Mucosa of descending colon (tissue), 3 donors: ENCODE data around the gene EPHA5. TPM values are rescaled to one million over a fixed set of nuclear protein-coding genes. Genes with fewer than 3 reads are reported as not detected.

Experiments used
- ATAC-seq: fragments of 200-7000 bp; cut with Tn5 transposase; one replicate; pipeline ENCODE4 v1.9.1; 2020; ENCODE audit warnings: mild to moderate bottlenecking, moderate library complexity
- DNase-seq, 3 donors: peaks; one replicate each; pipeline ENCODE4 v3.0.0-alpha.2; 2020
- H3K36me3 ChIP-seq: fragments of 200-600 bp; one replicate; pipeline ENCODE4 v1.8.0; 2021; ENCODE audit warnings: low read depth, mild to moderate bottlenecking
- H3K4me1 ChIP-seq: fragments of 200-600 bp; one replicate; pipeline ENCODE4 v1.8.0; 2021; ENCODE audit warnings: low read depth, mild to moderate bottlenecking
- H3K4me3 ChIP-seq: fragments of 200-600 bp; one replicate; pipeline ENCODE4 v1.8.0; 2021; ENCODE audit warnings: mild to moderate bottlenecking
- H3K9me3 ChIP-seq: fragments of 200-600 bp; one replicate; pipeline ENCODE4 v1.8.0; 2021; ENCODE audit warnings: mild to moderate bottlenecking
- CTCF ChIP-seq: fragments of 200-600 bp; IDR thresholded peaks from one replicate; pipeline ENCODE4 v1.8.0; 2022; ENCODE audit warnings: antibody characterized with exemption, mild to moderate bottlenecking
- intact Hi-C, 2 donors: fragments of 100-400 bp; cut with DNase I in 1 of 2; cut with micrococcal nuclease in 1 of 2; formaldehyde crosslinking; loops; one replicate each; pipeline versions ENCODE4 v1.11.0 to v1.11.1; 2022; cut with DNase I, micrococcal nuclease
- total RNA-seq, 3 donors: library from RNA; stranded (reverse); fragmentation: NEBNext Ultra II Directional in 2 of 3; extraction: Animal tissue kit (Norgen Biotek cat#: 25700) in 2 of 3; gene quantifications; one replicate each; pipeline versions ENCODE4 v1.2.1 to v1.2.4, GENCODE V29; 2021 to 2023
- donor health status: DM: no; HTN: no; CAD: no; lungs with moderate emphysema.
- donor health status: DM: no; HTN: no; CAD: no.
- donor health status: DM: no; HTN: yes; CAD: no.

EPHA5 gene
- total RNA-seq, 3 donors from 2014 or later, result 0.06 to 0.60 (median 0.14) TPM

- DNase-seq (no peak), ATAC-seq (no peak)
- H3K4me3 ChIP-seq, result no peak overlapping the region
- no peak for TF ChIP-seq CTCF
- intact Hi-C loops, result no loop called here
- H3K36me3 ChIP-seq, result no peaks in the 10 kb centered on the region
- no peaks in the 10 kb centered on the region for H3K9me3 ChIP-seq
- H3K4me1 ChIP-seq, result no peaks in the 10 kb centered on the region
These were observed 148.6 kb downstream of the EPHA5 start for GRCh38 chr4:65521666-65522065.

- intact Hi-C loops, result no loop called here
- Histone ChIP-seq H3K36me3 (no peaks in the 10 kb centered on the region), H3K4me1 (no peaks in the 10 kb centered on the region), H3K4me3 (no peak overlapping the region), H3K9me3 (no peaks in the 10 kb centered on the region)
- ATAC-seq, result no peak
- no peak for TF ChIP-seq CTCF
- no peak for DNase-seq
These were observed 154.6 kb downstream of the EPHA5 start for GRCh38 chr4:65515646-65516045.

DNA sequence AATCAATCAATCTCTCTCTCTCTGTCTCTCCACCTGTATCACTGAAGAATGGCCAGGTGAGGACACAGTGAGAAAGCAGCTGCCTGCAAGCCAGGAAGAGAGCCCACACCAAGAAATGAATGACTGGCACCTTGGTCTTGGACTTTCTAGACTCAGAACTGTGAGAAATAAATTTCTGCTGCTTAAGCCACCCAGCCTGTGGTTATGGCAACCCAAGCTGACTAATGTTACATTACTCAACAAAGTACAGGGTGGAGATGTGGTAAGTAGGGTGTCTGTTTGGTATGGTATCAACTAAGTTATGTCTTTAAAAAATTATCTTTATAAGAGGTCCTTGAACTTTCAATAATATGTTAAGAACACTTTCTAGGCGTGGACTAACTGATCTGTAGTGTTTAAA lies 159.3 kb downstream of the EPHA5 start:
- Histone ChIP-seq H3K9me3 (no peaks in the 10 kb centered on the region), H3K4me1 (no peaks in the 10 kb centered on the region), H3K4me3 (no peak overlapping the region), H3K36me3 (no peaks in the 10 kb centered on the region)
- no peak for DNase-seq
- TF ChIP-seq CTCF, result no peak
- no peak for ATAC-seq
- intact Hi-C loops, result no loop called here

DNA sequence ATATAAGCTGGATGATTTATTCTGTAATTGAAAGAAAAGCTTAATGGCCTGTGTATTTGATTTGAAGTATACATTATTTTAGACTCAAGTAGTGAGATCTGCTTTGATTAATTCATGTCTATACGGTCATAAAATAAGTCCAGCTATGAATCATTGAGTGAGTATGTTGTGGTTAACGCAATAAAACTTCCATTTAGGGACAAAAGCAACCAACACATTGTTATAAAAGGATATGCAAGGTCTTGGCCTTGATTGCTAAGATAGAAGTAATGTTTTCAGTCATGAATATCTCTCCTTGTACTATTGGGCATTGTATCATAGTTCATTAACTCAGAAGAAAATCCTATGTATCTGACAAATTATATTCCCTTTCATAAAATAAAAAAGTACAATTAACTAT lies 162.1 kb downstream of the EPHA5 start:
- Histone ChIP-seq H3K9me3 (no peaks in the 10 kb centered on the region), H3K36me3 (no peaks in the 10 kb centered on the region), H3K4me1 (no peaks in the 10 kb centered on the region), H3K4me3 (no peak overlapping the region)
- intact Hi-C loops, result no loop called here
- no peak for TF ChIP-seq CTCF
- ATAC-seq (no peak), DNase-seq (no peak)

DNA sequence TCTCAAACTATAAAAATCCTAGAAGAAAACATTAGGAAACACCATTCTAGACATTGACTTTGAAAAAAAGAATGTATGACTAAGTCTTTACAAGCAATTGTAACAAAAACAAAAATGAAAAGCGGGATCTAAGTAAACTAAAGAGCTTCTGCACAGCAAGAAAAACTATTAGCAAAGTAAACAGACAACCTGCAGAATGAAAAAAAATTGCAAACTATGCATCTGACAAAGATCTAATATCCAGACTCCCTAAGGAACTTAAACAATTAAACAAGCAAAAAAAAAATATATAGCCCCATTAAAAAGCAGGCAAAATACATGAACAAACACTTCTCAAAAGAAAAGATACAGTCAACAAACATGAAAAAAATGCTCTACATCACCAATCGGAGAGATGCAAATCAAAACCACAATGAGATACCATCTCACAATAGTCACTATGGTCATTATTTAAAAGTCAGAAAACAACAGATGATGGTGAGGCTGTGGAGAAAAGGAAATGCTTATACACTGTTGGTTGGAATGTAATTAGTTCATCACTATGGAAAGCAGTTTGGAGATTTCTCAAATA lies 168.1 kb downstream of the EPHA5 start:
- Histone ChIP-seq H3K36me3 (no peaks in the 10 kb centered on the region), H3K4me1 (no peaks in the 10 kb centered on the region), H3K4me3 (no peak overlapping the region), H3K9me3 (no peaks in the 10 kb centered on the region)
- DNase-seq (no peak), ATAC-seq (no peak)
- intact Hi-C loops, result no loop called here
- TF ChIP-seq CTCF, result no peak

DNA sequence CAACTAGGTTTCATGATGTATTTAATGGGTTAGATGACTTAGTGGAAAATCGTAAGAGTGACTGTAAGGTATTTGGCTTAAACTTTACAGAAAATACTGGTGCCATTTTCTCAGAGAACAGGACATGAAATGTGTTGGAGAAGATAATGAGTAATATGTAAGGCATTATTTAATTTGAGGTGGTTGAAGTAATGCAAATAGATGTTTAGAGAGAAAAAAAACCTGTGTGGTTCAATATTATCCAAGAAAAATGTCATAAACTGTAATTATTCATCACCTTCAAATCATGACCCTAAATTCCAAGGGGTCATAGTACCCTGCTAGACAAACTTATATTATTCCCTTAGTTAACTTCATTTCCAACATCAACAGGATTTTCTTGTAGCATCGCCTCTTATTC lies 171.7 kb downstream of the EPHA5 start:
- no peak for DNase-seq
- intact Hi-C loops, result no loop called here
- Histone ChIP-seq H3K4me1 (no peaks in the 10 kb centered on the region), H3K4me3 (no peak overlapping the region), H3K36me3 (no peaks in the 10 kb centered on the region), H3K9me3 (no peaks in the 10 kb centered on the region)
- TF ChIP-seq CTCF, result no peak
- ATAC-seq, result no peak
